ENCODE data around the gene ABHD17C. TPM values are rescaled to one million over a fixed set of nuclear protein-coding genes. Genes with fewer than 3 reads are reported as not detected.
"Not testable (repeated sequence)": the region's sequence is repeated elsewhere in the genome, so short reads cannot be mapped to it uniquely, and the experiment has no call there.

The ABHD17C gene
- 4.1 and 5.3 TPM in 2 replicates for total RNA-seq

GRCh38 chr15:80695099-80695910 lies at the start of gene ABHD17C:
Gene ABHD17C (plus strand): TSS chr15:80695310. CDS start chr15:80695430, 120 bp downstream.
- Mint-ChIP-seq H3K4me3 (peak within 1 kb of the TSS; percentile 87), H3K9me3 (peaks cover 6% of the 10 kb centered on the region), H3K27ac (peak within 1 kb of the TSS; percentile 81), H3K36me3 (ENCODE audit: low read depth) (peaks cover 2% of the 10 kb centered on the region), H3K27me3 (peaks cover 46% of the 10 kb centered on the region), H3K4me1 (peaks cover 17% of the 10 kb centered on the region)
- peak; percentile 86 for DNase-seq
- intact Hi-C loops (cut with micrococcal nuclease), result no loop called here

- Mint-ChIP-seq H3K9me3 (no peaks in the 10 kb centered on the region), H3K4me1 (peaks cover 4% of the 10 kb centered on the region), H3K4me3 (no peak overlapping the region), H3K27ac (no peak overlapping the region), H3K27me3 (peaks cover 3% of the 10 kb centered on the region), H3K36me3 (ENCODE audit: low read depth) (no peaks in the 10 kb centered on the region)
- intact Hi-C loops (cut with micrococcal nuclease), result no loop called here
- no peak for DNase-seq
Measured at GRCh38 chr15:80645494-80646065, 49.5 kb upstream of the ABHD17C start.

- DNase-seq; H3K4me3 Mint-ChIP-seq; H3K27me3 Mint-ChIP-seq; H3K27ac Mint-ChIP-seq; intact Hi-C loops (cut with micrococcal nuclease); H3K36me3 Mint-ChIP-seq (ENCODE audit: low read depth); H3K9me3 Mint-ChIP-seq; H3K4me1 Mint-ChIP-seq: not testable (repeated sequence)
Measured at GRCh38 chr15:80647424-80647823, 47.7 kb upstream of the ABHD17C start.

GRCh38 chr15:80654299-80654698 lies 40.8 kb upstream of the ABHD17C start:
- peaks cover 15% of the 10 kb centered on the region for H3K27me3 Mint-ChIP-seq
- H3K4me1 Mint-ChIP-seq, result no peaks in the 10 kb centered on the region
- no peaks in the 10 kb centered on the region for H3K36me3 Mint-ChIP-seq (ENCODE audit: low read depth)
- peaks cover 9% of the 10 kb centered on the region for H3K9me3 Mint-ChIP-seq
- H3K27ac Mint-ChIP-seq, result no peak overlapping the region
- DNase-seq, result no peak
- no peak overlapping the region for H3K4me3 Mint-ChIP-seq
- intact Hi-C loops (cut with micrococcal nuclease), result no loop called here

GRCh38 chr15:80659375-80659774 lies 35.7 kb upstream of the ABHD17C start:
- H3K36me3 Mint-ChIP-seq (ENCODE audit: low read depth), result no peaks in the 10 kb centered on the region
- no peak overlapping the region for H3K4me3 Mint-ChIP-seq
- no peaks in the 10 kb centered on the region for H3K4me1 Mint-ChIP-seq
- no peak for DNase-seq
- intact Hi-C loops (cut with micrococcal nuclease), result no loop called here
- H3K27ac Mint-ChIP-seq, result no peak overlapping the region
- peaks cover 18% of the 10 kb centered on the region for H3K27me3 Mint-ChIP-seq
- H3K9me3 Mint-ChIP-seq, result no peaks in the 10 kb centered on the region

GRCh38 chr15:80660119-80660518 lies 35.0 kb upstream of the ABHD17C start:
- peaks cover 12% of the 10 kb centered on the region for H3K27me3 Mint-ChIP-seq
- H3K4me1 Mint-ChIP-seq, result no peaks in the 10 kb centered on the region
- DNase-seq, result no peak
- H3K4me3 Mint-ChIP-seq, result no peak overlapping the region
- intact Hi-C loops (cut with micrococcal nuclease), result no loop called here
- no peaks in the 10 kb centered on the region for H3K36me3 Mint-ChIP-seq (ENCODE audit: low read depth)
- no peak overlapping the region for H3K27ac Mint-ChIP-seq
- H3K9me3 Mint-ChIP-seq, result no peaks in the 10 kb centered on the region

- Mint-ChIP-seq H3K4me1 (no peaks in the 10 kb centered on the region), H3K27me3 (peaks cover 12% of the 10 kb centered on the region), H3K4me3 (no peak overlapping the region), H3K27ac (no peak overlapping the region), H3K9me3 (no peaks in the 10 kb centered on the region), H3K36me3 (ENCODE audit: low read depth) (no peaks in the 10 kb centered on the region)
- no peak for DNase-seq
- intact Hi-C loops (cut with micrococcal nuclease), result no loop called here
Measured at GRCh38 chr15:80662129-80662528, 33.0 kb upstream of the ABHD17C start.

- Mint-ChIP-seq H3K27me3 (peaks cover 13% of the 10 kb centered on the region), H3K9me3 (no peaks in the 10 kb centered on the region), H3K4me1 (no peaks in the 10 kb centered on the region), H3K4me3 (no peak overlapping the region), H3K36me3 (ENCODE audit: low read depth) (no peaks in the 10 kb centered on the region), H3K27ac (no peak overlapping the region)
- intact Hi-C loops (cut with micrococcal nuclease), result no loop called here
- no peak for DNase-seq
Measured at GRCh38 chr15:80662757-80663553, 32.2 kb upstream of the ABHD17C start.

- DNase-seq, result no peak
- H3K27me3 Mint-ChIP-seq, result peaks cover 20% of the 10 kb centered on the region
- H3K36me3 Mint-ChIP-seq (ENCODE audit: low read depth), result no peaks in the 10 kb centered on the region
- no peaks in the 10 kb centered on the region for H3K9me3 Mint-ChIP-seq
- H3K4me1 Mint-ChIP-seq, result no peaks in the 10 kb centered on the region
- intact Hi-C loops (cut with micrococcal nuclease), result no loop called here
- no peak overlapping the region for H3K27ac Mint-ChIP-seq
- no peak overlapping the region for H3K4me3 Mint-ChIP-seq
Measured at GRCh38 chr15:80665151-80665550, 30.0 kb upstream of the ABHD17C start.

- H3K4me3 Mint-ChIP-seq, result no peak overlapping the region
- intact Hi-C loops (cut with micrococcal nuclease), result no loop called here
- H3K9me3 Mint-ChIP-seq, result no peaks in the 10 kb centered on the region
- H3K27ac Mint-ChIP-seq, result no peak overlapping the region
- no peaks in the 10 kb centered on the region for H3K36me3 Mint-ChIP-seq (ENCODE audit: low read depth)
- H3K27me3 Mint-ChIP-seq, result peaks cover 15% of the 10 kb centered on the region
- no peak for DNase-seq
- H3K4me1 Mint-ChIP-seq, result no peaks in the 10 kb centered on the region
Measured at GRCh38 chr15:80667936-80668335, 27.2 kb upstream of the ABHD17C start.

GRCh38 chr15:80668546-80669236 lies 26.4 kb upstream of the ABHD17C start:
- Mint-ChIP-seq H3K4me1 (no peaks in the 10 kb centered on the region), H3K27ac (no peak overlapping the region), H3K9me3 (no peaks in the 10 kb centered on the region), H3K36me3 (ENCODE audit: low read depth) (no peaks in the 10 kb centered on the region), H3K27me3 (peaks cover 15% of the 10 kb centered on the region), H3K4me3 (no peak overlapping the region)
- intact Hi-C loops (cut with micrococcal nuclease), result no loop called here
- no peak for DNase-seq

GRCh38 chr15:80669663-80670273 lies 25.3 kb upstream of the ABHD17C start:
- intact Hi-C loops (cut with micrococcal nuclease), result no loop called here

GRCh38 chr15:80673561-80674244 lies 21.4 kb upstream of the ABHD17C start:
- Mint-ChIP-seq H3K36me3 (ENCODE audit: low read depth) (no peaks in the 10 kb centered on the region), H3K4me1 (no peaks in the 10 kb centered on the region), H3K27me3 (peaks cover 17% of the 10 kb centered on the region), H3K4me3 (no peak overlapping the region), H3K27ac (no peak overlapping the region), H3K9me3 (no peaks in the 10 kb centered on the region)
- intact Hi-C loops (cut with micrococcal nuclease), result no loop called here
- DNase-seq, result no peak

More at GRCh38 chr15:80669663-80670273, 25.3 kb upstream of the ABHD17C start:
- Mint-ChIP-seq H3K36me3 (ENCODE audit: low read depth) (no peaks in the 10 kb centered on the region), H3K4me1 (no peaks in the 10 kb centered on the region), H3K4me3 (no peak overlapping the region), H3K27ac (no peak overlapping the region), H3K27me3 (peaks cover 15% of the 10 kb centered on the region), H3K9me3 (no peaks in the 10 kb centered on the region)
- DNase-seq, result no peak
